ENCODE data around the gene LIX1L. TPM values are rescaled to one million over a fixed set of nuclear protein-coding genes. Genes with fewer than 3 reads are reported as not detected.

LIX1L gene
- total RNA-seq, 2 experiments from 2014 or later: 21.4 to 21.5 TPM

DNA sequence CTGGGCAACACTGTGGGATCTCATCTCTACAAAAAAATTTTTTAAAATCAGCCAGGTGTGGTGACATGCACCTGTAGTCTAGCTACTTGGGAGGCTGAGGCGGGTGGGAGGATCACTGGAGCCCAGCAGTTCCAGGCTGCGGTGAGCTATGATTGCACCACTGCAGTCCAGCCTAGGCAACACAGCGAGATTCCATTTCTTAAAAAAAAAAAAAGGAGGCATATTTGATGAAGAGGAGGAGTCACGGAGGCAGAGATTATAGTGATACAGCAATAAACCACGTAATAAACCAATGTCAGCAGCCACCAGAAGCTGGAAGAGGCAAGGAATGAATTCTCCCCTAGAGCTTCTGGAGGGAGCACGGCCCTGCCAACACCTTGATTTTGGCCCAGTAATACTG, 4.0 kb downstream of the LIX1L start:
- no peaks in the 10 kb centered on the region for H3K9me3 Mint-ChIP-seq
- no peaks in the 10 kb centered on the region for H3K27me3 Mint-ChIP-seq
- Histone ChIP-seq H3K4me3 (ENCODE audit: low read length) (no peak overlapping the region), H3K4me1 (ENCODE audit: insufficient read depth, low read length) (peaks cover 44% of the 10 kb centered on the region), H3K36me3 (ENCODE audit: insufficient read depth, low read length) (peaks cover 27% of the 10 kb centered on the region), H3K27ac (ENCODE audit: low read depth in 1 of 2, low read length in 2 of 2) (no peak overlapping the region), H3K9me3 (ENCODE audit: control insufficient read depth in 1 of 2, insufficient read depth in 1 of 2, low read length in 2 of 2) (no peaks in the 10 kb centered on the region), H3K27me3 (ENCODE audit: control insufficient read depth in 1 of 2, insufficient read depth in 2 of 2, low read length in 2 of 2) (no peaks in the 10 kb centered on the region)
- intact Hi-C loops (cut with DNase I, micrococcal nuclease): loop anchor here in 1 of 2 experiments (2.0 kb wide), 1 partner anchor 19 kb away; no protein-coding TSS in a partner anchor
- peaks cover 52% of the 10 kb centered on the region for H3K36me3 Mint-ChIP-seq (ENCODE audit: low read depth)
- no peak for DNase-seq
- ChIA-PET POLR2A (interaction anchor here (0.7 to 8.8 kb wide), 4 partner anchors 12 to 35 kb away, joined by 3 to 213 read pairs (median 45); partner anchors contain the start of genes ANKRD34A, PEX11B, POLR3GL and RBM8A), CTCF (interaction anchor here (0.8 to 1.6 kb wide), 2 partner anchors 54 to 108 kb away, joined by 3 to 4 read pairs; partner anchors contain the start of gene NUDT17)
- H3K4me3 Mint-ChIP-seq: peak overlapping the region; percentile 39
- H3K4me1 Mint-ChIP-seq (ENCODE audit: low read depth): peaks cover 82% of the 10 kb centered on the region
- no peak overlapping the region for H3K27ac Mint-ChIP-seq
- no peak for ATAC-seq (ENCODE audit: poor library complexity)
- TF ChIP-seq, protein P1, sequence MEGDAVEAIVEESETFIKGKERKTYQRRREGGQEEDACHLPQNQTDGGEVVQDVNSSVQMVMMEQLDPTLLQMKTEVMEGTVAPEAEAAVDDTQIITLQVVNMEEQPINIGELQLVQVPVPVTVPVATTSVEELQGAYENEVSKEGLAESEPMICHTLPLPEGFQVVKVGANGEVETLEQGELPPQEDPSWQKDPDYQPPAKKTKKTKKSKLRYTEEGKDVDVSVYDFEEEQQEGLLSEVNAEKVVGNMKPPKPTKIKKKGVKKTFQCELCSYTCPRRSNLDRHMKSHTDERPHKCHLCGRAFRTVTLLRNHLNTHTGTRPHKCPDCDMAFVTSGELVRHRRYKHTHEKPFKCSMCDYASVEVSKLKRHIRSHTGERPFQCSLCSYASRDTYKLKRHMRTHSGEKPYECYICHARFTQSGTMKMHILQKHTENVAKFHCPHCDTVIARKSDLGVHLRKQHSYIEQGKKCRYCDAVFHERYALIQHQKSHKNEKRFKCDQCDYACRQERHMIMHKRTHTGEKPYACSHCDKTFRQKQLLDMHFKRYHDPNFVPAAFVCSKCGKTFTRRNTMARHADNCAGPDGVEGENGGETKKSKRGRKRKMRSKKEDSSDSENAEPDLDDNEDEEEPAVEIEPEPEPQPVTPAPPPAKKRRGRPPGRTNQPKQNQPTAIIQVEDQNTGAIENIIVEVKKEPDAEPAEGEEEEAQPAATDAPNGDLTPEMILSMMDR (IDR thresholded peaks at IDR 0.05): no peak

DNA sequence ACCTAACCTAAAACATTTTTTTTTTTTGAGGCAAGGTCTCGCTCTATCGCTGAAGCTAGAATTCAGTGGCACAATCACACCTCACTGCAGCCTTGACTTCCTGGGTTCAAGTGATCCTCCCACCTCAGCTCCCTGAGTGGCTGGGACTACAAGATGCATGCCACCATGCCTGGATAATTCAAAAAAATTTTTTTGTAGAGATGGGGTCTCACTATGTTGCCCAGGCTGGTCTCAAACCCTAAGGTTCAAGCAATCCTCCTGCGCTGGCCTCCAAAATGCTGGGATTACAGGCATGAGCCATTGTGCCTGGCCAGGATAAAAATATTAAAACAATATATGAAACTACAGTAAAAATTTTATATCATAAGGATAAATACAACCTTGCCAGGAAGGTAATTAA, 4.9 kb downstream of the LIX1L start:
- Mint-ChIP-seq H3K36me3 (ENCODE audit: low read depth) (peaks cover 52% of the 10 kb centered on the region), H3K27me3 (no peaks in the 10 kb centered on the region), H3K27ac (peak overlapping the region; percentile 22), H3K4me3 (no peak overlapping the region), H3K4me1 (ENCODE audit: low read depth) (peaks cover 73% of the 10 kb centered on the region), H3K9me3 (no peaks in the 10 kb centered on the region)
- no peaks in the 10 kb centered on the region for H3K27me3 ChIP-seq (ENCODE audit: control insufficient read depth in 1 of 2, insufficient read depth in 2 of 2, low read length in 2 of 2)
- peaks cover 41% of the 10 kb centered on the region for H3K4me1 ChIP-seq (ENCODE audit: insufficient read depth, low read length)
- CTCF ChIA-PET: interaction anchor here (1.6 kb wide), 1 partner anchor 107 kb away, joined by 4 read pairs; the partner anchor contains the start of gene NUDT17
- DNase-seq (no peak), ATAC-seq (ENCODE audit: poor library complexity) (no peak)
- H3K4me3 ChIP-seq (ENCODE audit: low read length): no peak overlapping the region
- H3K27ac ChIP-seq (ENCODE audit: low read depth in 1 of 2, low read length in 2 of 2): no peak overlapping the region
- H3K36me3 ChIP-seq (ENCODE audit: insufficient read depth, low read length): peaks cover 31% of the 10 kb centered on the region
- POLR2A ChIA-PET: interaction anchor here (8.8 kb wide), 1 partner anchor 25 kb away, joined by 213 read pairs; the partner anchor contains the start of gene RBM8A
- TF ChIP-seq, protein P1 (IDR thresholded peaks at IDR 0.05): no peak
- intact Hi-C loops (cut with DNase I, micrococcal nuclease): no loop called here
- H3K9me3 ChIP-seq (ENCODE audit: control insufficient read depth in 1 of 2, insufficient read depth in 1 of 2, low read length in 2 of 2): no peaks in the 10 kb centered on the region

DNA sequence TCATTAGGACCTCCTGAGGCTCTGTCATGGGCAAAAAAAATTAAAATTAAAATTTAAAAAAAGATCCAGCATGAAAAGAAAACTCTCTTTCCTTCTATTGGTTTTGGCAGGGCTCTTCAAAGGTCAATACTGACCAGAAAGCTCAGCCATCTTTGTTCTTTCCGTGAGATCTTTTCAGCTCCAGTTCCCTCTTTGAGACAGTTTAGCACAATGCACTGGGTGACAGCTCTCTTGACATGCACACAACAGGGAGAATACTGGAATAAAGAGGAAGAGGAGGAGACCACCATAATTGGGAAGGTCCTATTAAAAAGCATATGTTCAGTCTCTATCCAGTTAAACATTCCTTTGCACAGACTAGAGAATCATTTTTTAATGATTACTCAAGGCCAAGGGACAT, 6.3 kb downstream of the LIX1L start:
- H3K27me3 Mint-ChIP-seq: no peaks in the 10 kb centered on the region
- intact Hi-C loops (cut with DNase I, micrococcal nuclease): no loop called here
- ChIA-PET POLR2A (no interaction called here), CTCF (no interaction called here)
- H3K4me3 ChIP-seq (ENCODE audit: low read length): no peak overlapping the region
- peaks cover 40% of the 10 kb centered on the region for H3K36me3 ChIP-seq (ENCODE audit: insufficient read depth, low read length)
- H3K4me1 Mint-ChIP-seq (ENCODE audit: low read depth): peaks cover 72% of the 10 kb centered on the region
- H3K9me3 Mint-ChIP-seq: no peaks in the 10 kb centered on the region
- ATAC-seq (ENCODE audit: poor library complexity): no peak
- H3K27ac Mint-ChIP-seq: peak overlapping the region; percentile 56
- H3K27me3 ChIP-seq (ENCODE audit: control insufficient read depth in 1 of 2, insufficient read depth in 2 of 2, low read length in 2 of 2): no peaks in the 10 kb centered on the region
- no peak overlapping the region for H3K4me3 Mint-ChIP-seq
- H3K9me3 ChIP-seq (ENCODE audit: control insufficient read depth in 1 of 2, insufficient read depth in 1 of 2, low read length in 2 of 2): no peaks in the 10 kb centered on the region
- peaks cover 37% of the 10 kb centered on the region for H3K4me1 ChIP-seq (ENCODE audit: insufficient read depth, low read length)
- peaks cover 57% of the 10 kb centered on the region for H3K36me3 Mint-ChIP-seq (ENCODE audit: low read depth)
- no peak overlapping the region for H3K27ac ChIP-seq (ENCODE audit: low read depth in 1 of 2, low read length in 2 of 2)
- no peak for DNase-seq
- TF ChIP-seq, protein P1 (IDR thresholded peaks at IDR 0.05): no peak
